SU-DHL-6 (cell line): ENCODE results near the gene PIK3CD.

Experiments
- CTCF ChIP-seq: fragments of 200-600 bp; sonication (generic); IDR thresholded peaks from one replicate; pipeline ENCODE4 v1.5.1; 2017; ENCODE audit warnings: antibody characterized with exemption, mild to moderate bottlenecking, low read length, moderate library complexity; ENCODE audit not compliant: insufficient read depth, poor library complexity, severe bottlenecking
- EZH2phosphoT487 ChIP-seq: fragments of 200-600 bp; sonication (generic), shearing (Covaris generic); conservative IDR thresholded peaks from 2 replicates; pipeline ENCODE4 v1.6.1; 2018; ENCODE audit warnings: mild to moderate bottlenecking, antibody characterized with exemption, low read length, moderate library complexity, mixed read lengths

- no peak for TF ChIP-seq CTCF
- no peak for TF ChIP-seq EZH2phosphoT487
Measured at GRCh38 chr1:9723926-9724325, 72.4 kb downstream of the PIK3CD start.
